Measurements from ENCODE around the gene HTR4. TPM values are rescaled to one million over a fixed set of nuclear protein-coding genes. Genes with fewer than 3 reads are reported as not detected.
A peak's percentile ranks its signal among the peaks of the same experiment; 100 is the strongest.

The HTR4 gene
- total and polyA plus RNA-seq, 7 donors, result 0.60 to 16.1 (median 3.1) TPM

DNA sequence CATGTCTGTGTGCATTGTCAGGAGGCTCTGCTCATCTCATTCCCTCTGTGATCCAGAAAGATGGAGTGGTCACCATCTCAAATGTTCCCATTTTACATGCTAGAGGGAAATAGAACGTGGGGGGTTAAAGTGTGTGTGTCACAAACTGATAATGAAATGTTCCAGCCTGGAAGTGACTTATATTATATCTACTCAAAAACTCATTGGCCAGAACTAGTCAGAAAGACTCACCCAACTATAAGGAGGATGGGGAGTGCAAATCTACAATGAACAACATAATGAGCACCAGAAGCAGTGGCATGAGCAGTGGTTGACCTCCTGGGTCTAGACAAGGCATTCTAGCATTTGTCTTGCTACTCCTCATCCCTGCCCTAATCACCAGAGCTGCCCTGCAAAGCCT is 81.0 kb downstream of the HTR4 start:
- Histone ChIP-seq H3K36me3 (no peaks in the 10 kb centered on the region), H3K4me3 (no peak overlapping the region), H3K27me3 (no peaks in the 10 kb centered on the region), H3K9me3 (no peaks in the 10 kb centered on the region), H3K4me1 (peaks cover 0 to 6% (median 0%) of the 10 kb centered on the region in 4 donors), H3K27ac (no peak overlapping the region)
- 68 to 84% methylated on average over 1 of the region's 1 CpG for WGBS, 2 donors
- DNase-seq, result no peak
- TF ChIP-seq POLR2AphosphoS5 (IDR thresholded peaks at IDR 0.05) (no peak), CTCF (IDR thresholded peaks at IDR 0.05) (no peak), POLR2A (IDR thresholded peaks at IDR 0.05) (no peak), EP300 (IDR thresholded peaks at IDR 0.05) (no peak)
- intact Hi-C loops (cut with DNase I), result no loop called here

GRCh38 chr5:148569948-148570347 is 84.4 kb downstream of the HTR4 start:
- H3K9me3 ChIP-seq, result no peaks in the 10 kb centered on the region
- no peak overlapping the region for H3K27ac ChIP-seq
- no peaks in the 10 kb centered on the region for H3K36me3 ChIP-seq
- DNase-seq, result no peak
- peaks cover 0 to 6% (median 0%) of the 10 kb centered on the region in 4 donors for H3K4me1 ChIP-seq
- no peaks in the 10 kb centered on the region for H3K27me3 ChIP-seq
- no peak for TF ChIP-seq EP300 (IDR thresholded peaks at IDR 0.05)
- TF ChIP-seq POLR2A (IDR thresholded peaks at IDR 0.05), result no peak
- TF ChIP-seq CTCF (IDR thresholded peaks at IDR 0.05), result no peak
- TF ChIP-seq POLR2AphosphoS5 (IDR thresholded peaks at IDR 0.05), result no peak
- no peak overlapping the region for H3K4me3 ChIP-seq
- intact Hi-C loops (cut with DNase I), result no loop called here

GRCh38 chr5:148565148-148565547 is 89.2 kb downstream of the HTR4 start:
- TF ChIP-seq POLR2A (IDR thresholded peaks at IDR 0.05) (no peak), CTCF (IDR thresholded peaks at IDR 0.05) (no peak), EP300 (IDR thresholded peaks at IDR 0.05) (no peak), POLR2AphosphoS5 (IDR thresholded peaks at IDR 0.05) (no peak)
- Histone ChIP-seq H3K4me3 (no peak overlapping the region), H3K9me3 (no peaks in the 10 kb centered on the region), H3K36me3 (no peaks in the 10 kb centered on the region), H3K27me3 (no peaks in the 10 kb centered on the region), H3K27ac (no peak overlapping the region), H3K4me1 (peaks cover 0 to 34% (median 23%) of the 10 kb centered on the region in 4 donors)
- WGBS, 2 donors, result 86 to 91% methylated on average over 3 of the region's 3 CpGs
- intact Hi-C loops (cut with DNase I), result no loop called here
- no peak for DNase-seq

DNA sequence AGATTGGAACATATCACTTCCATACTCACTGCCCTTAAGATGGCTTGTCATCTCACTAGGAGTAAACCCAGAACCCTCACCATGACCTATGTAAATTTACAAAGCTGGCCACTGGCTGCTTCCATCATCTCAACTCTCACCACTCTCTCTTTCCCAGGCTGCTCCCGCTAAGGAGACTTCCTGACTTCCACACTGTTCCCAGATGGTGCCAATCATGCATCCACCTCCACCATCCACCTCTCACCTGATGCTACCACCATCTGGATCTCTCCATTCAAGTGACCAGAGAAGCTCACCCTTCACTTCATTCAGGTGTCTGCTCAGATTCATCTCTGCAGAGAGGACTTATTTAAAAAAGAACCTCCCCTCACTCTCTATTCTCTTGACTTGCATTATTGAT is 91.3 kb downstream of the HTR4 start:
- 92 to 96% methylated on average over 1 of the region's 1 CpG for WGBS, 2 donors
- no peaks in the 10 kb centered on the region for H3K9me3 ChIP-seq
- H3K27me3 ChIP-seq, result no peaks in the 10 kb centered on the region
- H3K4me3 ChIP-seq, result no peak overlapping the region
- no peaks in the 10 kb centered on the region for H3K36me3 ChIP-seq
- no peak for DNase-seq
- H3K4me1 ChIP-seq, result peaks cover 0 to 44% (median 27%) of the 10 kb centered on the region in 4 donors
- H3K27ac ChIP-seq, result no peak overlapping the region
- TF ChIP-seq POLR2AphosphoS5 (IDR thresholded peaks at IDR 0.05), result no peak
- no peak for TF ChIP-seq EP300 (IDR thresholded peaks at IDR 0.05)
- no peak for TF ChIP-seq CTCF (IDR thresholded peaks at IDR 0.05)
- no peak for TF ChIP-seq POLR2A (IDR thresholded peaks at IDR 0.05)
- intact Hi-C loops (cut with DNase I), result loop anchor here (5.0 kb wide), 1 partner anchor 96 kb away; no protein-coding TSS in a partner anchor

- H3K4me3 ChIP-seq, result no peak overlapping the region
- no peaks in the 10 kb centered on the region for H3K27me3 ChIP-seq
- H3K27ac ChIP-seq, result peak overlapping the region in 3 of 4 donors; percentile 63 to 68 (median 66)
- no peaks in the 10 kb centered on the region for H3K9me3 ChIP-seq
- WGBS, 2 donors, result 16 to 35% methylated on average over 3 of the region's 3 CpGs
- H3K36me3 ChIP-seq, result no peaks in the 10 kb centered on the region
- peak; percentile 85 for DNase-seq
- intact Hi-C loops (cut with DNase I), result loop anchor here (5.0 kb wide), 1 partner anchor 95 kb away; no protein-coding TSS in a partner anchor
- TF ChIP-seq POLR2A (IDR thresholded peaks at IDR 0.05), result no peak
- TF ChIP-seq POLR2AphosphoS5 (IDR thresholded peaks at IDR 0.05), result peak; percentile 66 to 91 (median 78)
- TF ChIP-seq EP300 (IDR thresholded peaks at IDR 0.05), result peak in 1 of 4 donors; percentile 46
- peaks cover 0 to 44% (median 27%) of the 10 kb centered on the region in 4 donors for H3K4me1 ChIP-seq
These were observed 92.5 kb downstream of the HTR4 start for GRCh38 chr5:148561801-148562311.

All from sigmoid colon (tissue), 7 donors.